Amygdala (tissue), 56 donors: ENCODE results near the gene OR8S1.
"Not testable (repeated sequence)": the region's sequence is repeated elsewhere in the genome, so short reads cannot be mapped to it uniquely, and the experiment has no call there.

Experiments
- DNase-seq, 56 donors: peaks; one replicate each; lab custom pipeline; 2025; lab: John Stamatoyannopoulos, UW

OR8S1 gene, protein sequence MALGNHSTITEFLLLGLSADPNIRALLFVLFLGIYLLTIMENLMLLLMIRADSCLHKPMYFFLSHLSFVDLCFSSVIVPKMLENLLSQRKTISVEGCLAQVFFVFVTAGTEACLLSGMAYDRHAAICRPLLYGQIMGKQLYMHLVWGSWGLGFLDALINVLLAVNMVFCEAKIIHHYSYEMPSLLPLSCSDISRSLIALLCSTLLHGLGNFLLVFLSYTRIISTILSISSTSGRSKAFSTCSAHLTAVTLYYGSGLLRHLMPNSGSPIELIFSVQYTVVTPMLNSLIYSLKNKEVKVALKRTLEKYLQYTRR

DNA sequence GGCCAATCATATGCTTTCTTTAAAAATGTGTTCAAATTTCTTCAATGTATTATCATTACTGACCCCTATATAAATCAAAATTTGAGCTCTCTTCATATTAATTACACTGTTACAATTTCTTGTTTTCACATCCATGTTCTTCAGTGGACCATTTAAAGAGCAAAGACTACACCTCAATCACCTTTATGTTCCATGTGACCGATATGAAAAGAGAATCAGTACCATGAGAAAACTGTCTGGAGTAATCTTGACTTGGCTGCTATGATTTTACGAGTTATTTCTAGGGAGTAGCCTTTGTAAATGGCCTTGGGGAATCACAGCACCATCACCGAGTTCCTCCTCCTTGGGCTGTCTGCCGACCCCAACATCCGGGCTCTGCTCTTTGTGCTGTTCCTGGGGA lies at the start of gene OR8S1:
Gene OR8S1, plus strand, starts transcription at position 301 of the 400 bp plus-strand sequence. Its CDS starts 0 bp downstream, at position 301.
- no peak for DNase-seq

DNA sequence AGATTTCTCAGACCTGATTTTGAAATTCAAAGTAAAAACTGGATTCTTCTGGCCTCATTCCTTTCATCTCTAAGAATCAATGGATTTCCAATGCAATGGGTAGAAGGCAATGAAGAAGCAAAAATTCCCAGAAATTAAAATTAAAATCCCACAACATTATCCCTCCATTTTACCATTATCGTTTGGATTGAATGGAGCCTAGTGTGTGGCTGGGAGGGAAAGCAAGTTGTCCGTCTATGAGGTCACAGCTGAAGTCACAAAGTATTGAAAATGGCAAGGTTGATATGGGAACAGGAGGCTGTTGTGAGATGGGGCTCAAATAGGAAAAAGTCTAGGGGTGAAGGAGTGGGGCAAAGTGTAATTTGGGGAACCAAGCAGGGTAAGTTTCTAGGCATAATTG lies 43.2 kb upstream of the OR8S1 start, which contains the start of gene C12orf54:
Gene C12orf54, plus strand, starts transcription at position 301 of the 400 bp plus-strand sequence. CDS start 799 bp downstream, outside the sequence.
- DNase-seq: no peak

DNA sequence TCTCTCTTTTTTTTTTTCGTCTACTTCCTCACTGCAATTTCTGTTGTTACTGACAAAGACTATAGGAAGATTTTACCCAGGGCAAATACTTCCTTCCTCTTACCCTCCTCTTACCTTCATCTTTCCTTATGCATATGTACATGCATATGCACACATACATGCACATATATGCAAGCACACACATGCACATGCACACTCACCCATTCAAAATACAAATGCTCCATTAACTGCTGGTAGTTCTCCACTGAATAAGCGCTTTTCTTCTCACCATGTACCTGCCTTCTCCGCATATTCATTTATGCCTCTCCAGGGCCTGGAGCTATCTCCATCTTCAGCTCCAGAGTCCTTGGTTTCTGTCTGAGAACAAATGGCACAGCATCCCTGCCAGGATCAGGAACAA lies 42.5 kb upstream of the OR8S1 start:
- no peak for DNase-seq

DNA sequence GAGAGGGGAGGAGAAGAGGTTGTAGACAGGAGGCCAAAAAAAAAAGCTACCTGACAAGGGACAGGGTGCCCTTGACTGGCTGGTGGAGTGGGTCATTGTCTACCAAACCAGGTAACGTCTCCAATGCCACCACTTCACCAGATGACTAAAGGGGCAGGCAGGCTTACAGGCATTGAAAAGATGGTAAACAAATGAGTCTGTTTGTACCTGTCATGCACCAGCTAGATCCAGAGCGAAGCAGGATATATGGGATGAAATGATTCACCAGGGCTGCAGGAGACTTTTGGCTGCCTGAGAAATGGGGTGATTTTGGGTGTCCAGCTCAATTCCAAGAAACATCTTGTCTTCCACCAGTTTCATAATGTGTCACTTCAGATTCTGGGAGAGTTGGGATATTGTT lies 39.2 kb upstream of the OR8S1 start:
- DNase-seq: no peak

DNA sequence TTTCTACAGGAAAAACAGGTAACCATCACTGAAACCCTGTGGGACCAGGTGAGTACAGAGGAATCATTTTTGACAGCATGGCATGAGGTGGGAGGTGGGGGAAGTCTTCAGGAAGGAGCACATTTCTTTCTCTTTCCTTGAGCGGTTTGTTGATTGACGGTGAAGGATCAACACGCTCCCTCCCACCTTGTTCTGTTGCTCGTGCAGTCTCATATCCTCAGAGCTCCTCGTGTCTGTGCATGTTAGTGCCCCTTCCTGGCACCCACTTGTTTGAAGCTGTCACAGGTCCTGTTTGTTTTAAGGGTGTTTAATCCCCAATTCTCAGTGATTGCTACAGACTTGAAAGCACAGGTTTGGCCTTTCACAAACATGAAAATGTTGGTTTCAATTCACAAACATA lies 38.8 kb upstream of the OR8S1 start:
- DNase-seq: no peak

DNA sequence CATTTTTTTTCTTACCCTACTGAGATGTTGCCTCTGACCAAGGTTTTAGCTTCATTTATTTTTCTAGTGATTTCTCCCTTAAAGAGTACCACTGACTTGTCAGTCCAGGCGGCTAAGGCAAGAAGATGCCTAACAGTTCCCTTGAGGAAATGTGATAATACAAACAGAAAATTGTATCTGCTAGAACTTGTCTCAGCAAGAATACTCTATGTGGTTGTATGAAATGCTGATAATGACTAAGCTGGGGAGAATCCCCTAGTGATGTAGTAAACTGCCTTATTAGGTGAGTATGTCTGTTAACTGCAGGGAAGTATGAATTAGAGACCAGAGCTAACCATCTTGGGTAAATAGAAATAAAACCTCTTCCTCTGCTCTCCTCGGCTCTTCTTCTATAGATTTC lies 36.4 kb upstream of the OR8S1 start:
- no peak for DNase-seq

DNA sequence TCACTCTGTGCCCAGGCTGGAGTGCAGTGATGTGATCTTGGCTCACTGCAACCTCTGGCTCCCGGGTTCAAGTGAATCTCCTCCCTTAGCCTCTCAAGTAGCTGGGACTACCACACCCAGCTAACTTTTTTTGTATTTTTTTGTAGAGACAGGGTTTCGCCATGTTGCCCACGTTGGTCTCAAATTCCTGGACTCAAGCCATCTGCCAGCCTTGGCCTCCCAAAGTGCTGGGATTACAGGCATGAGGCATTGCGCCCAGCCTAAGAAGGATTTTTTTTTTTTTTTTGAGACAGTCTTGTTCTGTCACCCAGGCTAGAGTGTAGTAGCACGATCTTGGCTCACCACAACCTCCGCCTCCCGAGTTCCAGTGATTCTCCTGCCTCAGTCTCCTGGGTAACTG lies 36.0 kb upstream of the OR8S1 start:
- not testable (repeated sequence) for DNase-seq

DNA sequence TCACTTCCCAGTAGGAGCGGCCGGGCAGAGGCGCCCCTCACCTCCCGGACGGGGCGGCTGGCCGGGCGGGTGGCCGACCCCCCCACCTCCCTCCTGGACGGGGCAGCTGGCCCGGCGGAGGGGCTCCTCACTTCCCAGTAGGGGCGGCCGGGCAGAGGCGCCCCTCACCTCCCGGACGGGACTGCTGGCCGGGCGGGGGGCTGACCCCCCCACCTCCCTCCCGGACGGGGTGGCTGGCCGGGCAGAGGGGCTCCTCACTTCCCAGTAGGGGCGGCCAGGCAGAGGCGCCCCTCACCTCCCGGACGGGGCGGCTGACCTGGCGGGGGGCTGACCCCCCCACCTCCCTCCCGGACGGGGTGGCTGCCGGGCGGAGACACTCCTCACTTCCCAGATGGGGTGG lies 25.2 kb upstream of the OR8S1 start:
- DNase-seq: not testable (repeated sequence)

DNA sequence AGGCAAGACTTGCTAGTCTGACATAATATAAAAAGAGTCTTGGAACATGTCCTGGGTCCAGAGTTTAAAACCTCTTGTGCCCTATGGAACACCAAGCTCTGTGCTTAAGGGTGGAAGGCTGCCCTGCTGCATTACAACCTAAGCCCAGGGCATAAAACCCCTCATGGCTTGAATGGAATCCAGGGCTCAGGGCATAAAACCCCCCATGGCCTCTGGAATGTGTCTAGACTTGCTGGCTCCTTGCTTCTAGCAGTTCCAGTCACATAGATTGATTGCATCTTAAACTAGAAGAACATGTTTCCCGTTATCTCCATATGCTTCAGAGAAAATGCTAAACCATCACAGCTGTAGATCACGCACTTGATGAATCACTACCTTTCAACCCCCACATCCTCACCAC lies 18.6 kb upstream of the OR8S1 start:
- not testable (repeated sequence) for DNase-seq

DNA sequence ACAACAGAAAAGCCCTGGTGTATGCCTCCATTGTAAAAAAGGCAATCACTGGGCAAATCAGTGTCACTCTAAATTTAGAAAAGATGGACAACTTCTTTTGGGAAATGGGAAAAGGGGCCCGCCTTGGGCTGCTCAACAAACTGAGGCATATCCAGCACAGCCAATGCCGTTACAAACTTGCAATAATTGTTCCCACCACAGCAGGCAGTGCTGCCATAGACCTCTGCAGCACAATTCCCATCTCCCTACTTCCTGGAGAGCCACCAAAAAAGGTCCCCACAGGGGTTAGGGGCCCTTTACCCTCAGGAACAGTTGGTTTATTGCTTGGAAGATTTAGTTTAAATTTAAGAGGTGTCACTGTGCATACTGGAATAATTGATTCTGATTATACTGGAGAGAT lies 16.4 kb upstream of the OR8S1 start:
- no peak for DNase-seq

DNA sequence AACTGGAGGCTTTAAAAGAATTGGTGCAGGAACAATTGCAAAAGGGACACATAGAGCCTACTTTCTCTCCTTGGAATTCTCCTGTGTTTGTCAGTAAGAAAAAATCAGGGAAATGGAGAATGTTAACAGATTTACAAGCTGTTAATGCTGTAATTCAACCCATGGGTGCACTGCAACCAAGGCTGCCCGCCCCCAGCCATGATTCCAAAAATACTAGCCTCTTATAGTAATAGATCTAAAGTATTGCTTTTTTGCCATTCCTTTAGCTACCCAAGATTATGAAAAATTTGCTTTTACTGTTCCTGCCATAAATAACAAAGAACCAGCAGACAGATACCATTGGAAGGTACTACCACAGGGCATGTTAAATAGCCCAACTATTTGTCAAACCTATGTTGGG lies 15.3 kb upstream of the OR8S1 start:
- DNase-seq: no peak

DNA sequence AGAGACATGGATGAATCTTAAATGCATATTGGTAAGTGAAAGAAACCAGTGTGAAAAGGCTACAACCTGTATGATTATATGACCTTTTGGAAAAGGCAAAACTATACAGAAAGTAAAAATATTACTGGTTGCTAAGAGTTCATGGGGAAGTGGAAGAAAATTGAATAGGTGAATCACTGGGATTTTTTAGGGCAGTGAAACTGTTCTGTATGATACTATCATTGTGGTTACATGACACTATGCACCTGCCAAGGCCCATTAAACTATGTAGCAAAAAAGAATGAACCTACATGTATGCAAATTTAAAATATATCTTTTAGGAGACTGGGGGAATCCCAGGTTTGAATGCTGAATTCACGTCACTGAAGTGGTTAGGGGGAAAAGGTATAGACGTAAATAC lies 12.6 kb upstream of the OR8S1 start:
- DNase-seq: no peak

DNA sequence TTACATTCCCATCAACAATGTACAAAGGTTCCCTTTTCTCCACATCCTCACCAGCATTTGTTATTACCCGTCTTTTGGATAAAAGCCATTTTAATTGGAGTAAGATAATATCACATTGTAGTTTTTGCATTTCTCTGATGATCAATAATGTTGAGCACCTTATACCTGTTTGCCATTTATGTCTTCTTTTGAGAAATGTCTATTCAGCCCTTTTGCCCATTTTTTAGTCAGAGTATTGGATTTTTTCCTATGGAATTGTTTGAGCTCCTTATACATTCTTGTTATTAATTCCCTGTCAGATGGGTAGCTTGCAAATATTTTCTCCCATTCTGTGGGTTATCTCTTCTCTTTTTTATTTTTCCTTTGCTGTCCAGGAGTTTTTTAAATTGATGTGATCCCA lies 10.7 kb upstream of the OR8S1 start:
- DNase-seq: no peak

DNA sequence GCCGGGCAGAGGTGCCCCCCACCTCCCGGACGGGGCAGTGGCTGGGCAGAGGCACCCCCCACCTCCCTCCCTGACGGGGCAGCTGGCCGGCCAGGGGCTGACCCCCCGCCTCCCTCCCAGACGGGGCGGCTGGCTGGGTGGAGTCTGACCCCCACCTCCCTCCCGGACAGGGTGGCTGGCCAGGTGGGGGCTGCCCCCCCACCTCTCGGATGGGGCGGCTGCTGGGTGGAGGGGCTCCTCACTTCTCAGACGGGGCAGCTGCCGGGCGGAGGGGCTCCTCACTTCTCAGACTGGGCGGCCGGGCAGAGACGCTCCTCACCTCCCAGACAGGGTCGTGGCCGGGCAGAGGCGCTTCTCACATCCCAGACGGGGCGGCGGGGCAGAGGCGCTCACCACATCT lies 5.1 kb upstream of the OR8S1 start:
- not testable (repeated sequence) for DNase-seq

DNA sequence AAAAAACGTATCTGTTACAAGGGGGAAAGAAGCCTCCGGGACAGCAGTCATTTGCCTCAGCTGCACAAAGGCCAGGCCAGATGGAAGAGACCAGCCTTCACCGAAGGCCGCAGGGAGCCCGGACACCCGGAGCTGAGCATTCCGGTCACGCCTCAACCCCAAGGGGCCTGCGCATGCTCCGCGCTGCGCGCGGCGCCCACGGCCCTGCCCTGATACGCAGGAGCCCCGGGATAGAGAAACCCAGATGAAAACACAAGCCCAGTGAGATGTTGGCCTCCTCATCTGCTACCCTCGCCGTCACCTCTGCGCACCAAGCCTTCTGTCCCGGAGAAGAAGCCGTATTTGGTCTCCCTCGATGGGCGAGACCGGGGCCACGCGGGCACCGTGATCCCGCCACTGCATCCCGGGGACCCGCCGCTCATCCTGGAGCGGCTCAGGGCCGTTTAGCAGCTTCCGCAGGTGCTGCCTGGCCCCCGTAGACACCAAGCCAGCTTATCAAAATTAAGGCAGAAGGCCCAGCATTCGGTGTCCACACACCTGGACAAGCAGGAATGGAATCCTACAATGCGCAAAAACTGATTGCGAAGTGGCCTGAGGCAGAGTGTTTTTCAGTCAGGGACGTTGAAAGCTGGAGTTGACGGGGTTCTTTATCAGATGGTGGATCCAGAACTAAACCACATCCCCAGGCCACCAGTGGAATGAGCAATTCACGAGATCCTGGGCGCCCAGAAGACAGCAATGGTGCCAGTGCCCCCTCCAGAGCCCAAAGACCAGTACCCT lies 2.6 kb downstream of the OR8S1 start:
- no peak for DNase-seq

DNA sequence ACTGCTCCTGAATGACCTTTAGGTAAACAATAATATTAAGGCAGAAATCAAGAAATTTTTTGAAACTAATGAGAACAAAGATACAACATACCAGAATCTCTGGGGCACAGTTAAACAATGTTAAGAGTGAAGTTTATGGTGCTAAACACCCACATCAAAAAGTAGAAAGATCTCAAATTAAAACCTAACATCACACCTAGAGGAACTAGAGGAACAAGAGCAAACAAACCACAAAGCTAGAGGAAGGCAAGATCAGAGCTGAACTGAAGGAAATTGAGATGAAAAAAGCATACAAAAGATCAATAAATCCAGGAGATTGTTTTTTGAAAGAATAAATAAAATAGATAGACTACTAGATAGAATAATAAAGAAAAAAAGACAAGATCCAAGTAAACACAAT lies 7.2 kb downstream of the OR8S1 start:
- no peak for DNase-seq

DNA sequence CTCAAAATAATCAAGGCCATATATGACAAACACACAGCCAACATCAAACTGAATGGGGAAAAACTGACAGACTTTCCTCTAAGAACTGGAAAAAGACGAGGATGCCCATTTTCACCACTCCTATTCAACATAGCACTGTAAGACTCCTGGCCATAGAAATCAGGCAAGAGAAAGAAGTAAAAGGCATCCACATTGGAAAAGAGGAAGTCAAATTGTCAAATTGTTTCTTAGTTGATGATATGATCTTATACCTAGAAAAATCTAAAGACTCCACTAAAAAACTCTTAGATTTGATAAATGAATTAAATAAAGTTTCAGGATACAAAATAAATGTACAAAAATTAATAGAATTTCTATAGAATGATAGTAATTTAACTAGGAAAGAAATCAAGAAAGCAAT lies 11.2 kb downstream of the OR8S1 start:
- no peak for DNase-seq

DNA sequence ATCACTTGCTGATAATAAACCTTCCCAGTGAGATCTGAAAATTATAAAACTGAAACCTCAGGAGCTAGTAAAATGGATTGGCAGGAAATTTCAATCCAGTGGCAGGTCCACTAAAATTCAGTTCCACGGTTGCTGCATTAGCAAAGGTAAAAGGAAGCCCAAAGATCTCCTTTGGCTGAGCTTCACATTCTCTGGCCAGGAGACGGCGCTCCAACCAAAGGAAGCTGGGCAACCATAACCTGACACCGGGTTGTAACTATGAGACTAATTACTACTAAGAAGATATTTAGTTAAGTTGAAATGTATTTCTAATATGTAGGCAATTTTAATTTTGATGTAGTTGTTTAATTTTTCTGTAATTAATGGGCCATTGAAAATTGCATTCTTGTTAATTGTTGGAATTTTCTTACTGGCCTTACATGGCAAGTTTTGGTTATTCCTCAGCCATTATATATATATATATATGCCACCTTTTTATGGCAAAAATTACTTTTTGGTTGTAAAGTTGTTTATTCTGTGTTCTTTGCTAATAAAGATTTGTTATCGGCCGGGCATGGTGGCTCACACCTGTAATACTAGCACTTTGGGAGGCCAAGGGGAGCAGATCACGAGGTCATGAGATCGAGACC lies 17.0 kb downstream of the OR8S1 start:
- peak in 20 of 56 donors; percentile 0 to 67 (median 10) for DNase-seq

DNA sequence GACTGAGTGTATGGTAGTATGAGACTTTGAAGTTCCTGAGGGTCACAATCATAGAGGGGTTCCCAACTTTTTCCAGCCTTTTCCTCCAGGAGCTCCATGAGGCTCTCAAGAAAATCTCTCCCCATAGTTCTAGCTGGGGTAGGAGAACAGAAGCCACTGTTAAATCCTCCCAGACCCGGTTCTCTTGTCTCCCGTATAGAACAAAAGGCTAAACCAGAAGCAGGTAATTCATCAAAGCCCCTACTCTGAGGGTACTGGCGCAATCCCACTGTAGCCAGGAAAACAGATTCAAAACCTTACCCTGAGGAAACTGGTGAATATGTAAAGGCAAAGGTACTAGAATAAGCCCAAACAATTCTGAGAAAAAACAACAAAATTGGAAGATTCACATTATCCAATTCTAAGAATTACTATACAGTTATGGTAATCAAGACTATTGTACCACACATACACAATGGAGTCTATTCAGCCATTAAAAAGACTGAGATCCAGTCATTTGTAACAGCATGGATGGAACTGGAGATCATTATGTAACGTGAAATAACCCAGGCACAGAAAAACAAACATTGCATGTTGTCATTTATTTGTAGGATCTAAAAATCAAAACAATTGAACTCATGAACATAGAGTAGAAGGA lies 20.5 kb downstream of the OR8S1 start:
- DNase-seq: no peak

DNA sequence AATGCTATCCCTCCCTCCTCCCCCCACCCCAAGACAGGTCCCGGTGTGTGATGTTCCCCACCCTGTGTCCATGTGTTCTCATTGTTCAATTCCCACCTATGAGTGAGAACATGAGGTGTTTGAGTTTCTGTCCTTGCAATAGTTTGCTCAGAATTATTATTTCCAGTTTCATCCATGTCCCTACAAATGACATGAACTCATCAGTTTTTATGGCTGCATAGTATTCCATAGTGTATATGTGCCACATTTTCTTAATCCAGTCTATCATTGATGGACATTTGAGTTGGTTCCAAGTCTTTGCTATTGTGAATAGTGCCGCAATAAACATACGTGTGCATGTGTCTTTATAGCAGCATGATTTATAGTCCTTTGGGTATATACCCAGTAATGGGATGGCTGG lies 21.6 kb downstream of the OR8S1 start:
- DNase-seq: not testable (repeated sequence)

DNA sequence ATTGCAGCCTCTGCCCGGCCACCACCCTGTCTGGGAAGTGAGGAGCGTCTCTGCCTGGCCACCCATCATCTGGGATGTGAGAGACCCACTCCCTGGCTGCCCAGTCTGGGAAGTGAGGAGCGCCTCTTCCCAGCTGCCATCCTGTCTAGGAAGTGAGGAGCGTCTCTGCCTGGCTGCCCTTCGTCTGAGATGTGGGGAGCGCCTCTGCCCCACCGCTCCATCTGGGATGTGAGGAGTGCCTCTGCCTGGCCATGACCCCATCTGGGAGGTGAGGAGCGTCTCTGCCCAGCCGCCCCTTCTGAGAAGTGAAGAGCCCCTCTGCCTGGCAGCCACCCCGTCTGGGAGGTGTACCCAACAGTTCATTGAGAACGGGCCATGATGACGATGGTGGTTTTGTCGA lies 26.2 kb downstream of the OR8S1 start:
- DNase-seq: not testable (repeated sequence)
